Activated B cell treated with CpG ODN at 0.5 μM for 24 hours (primary cell): Measurements from ENCODE around the gene RAVER1. TPM values are rescaled to one million over a fixed set of nuclear protein-coding genes. Genes with fewer than 3 reads are reported as not detected.
A peak's percentile ranks its signal among the peaks of the same experiment; 100 is the strongest.

ENCODE experiments used
- ATAC-seq: fragments of 200-7000 bp; cut with Tn5 transposase; one replicate; pipeline ENCODE4 v1.10.0; 2021; ENCODE audit warnings: low read depth, mild to moderate bottlenecking, moderate library complexity
- CTCF ChIA-PET: fragments of 350-600 bp; sonication (Branson Sonifier 250); formaldehyde crosslinking; loops from one replicate; lab custom pipeline; 2021; ENCODE audit warnings: antibody characterized with exemption; lab: Charles Lee
- POLR2A ChIA-PET: fragments of 350-600 bp; sonication (Branson Sonifier 250); formaldehyde crosslinking; loops from one replicate; lab custom pipeline; 2021; ENCODE audit warnings: antibody characterized with exemption; lab: Charles Lee
- DNase-seq: peaks from one replicate; pipeline ENCODE4 v3.0.0; 2022
- H3K27ac Mint-ChIP-seq: one replicate; pipeline ENCODE4 v1.8.0; 2020; ENCODE audit warnings: mixed read lengths
- H3K27me3 Mint-ChIP-seq: one replicate; pipeline ENCODE4 v1.8.0; 2021; ENCODE audit warnings: mixed read lengths
- H3K36me3 Mint-ChIP-seq: one replicate; pipeline ENCODE4 v1.8.0; 2021; ENCODE audit warnings: low read depth, mixed read lengths
- H3K4me1 Mint-ChIP-seq: one replicate; pipeline ENCODE4 v1.8.0; 2021; ENCODE audit warnings: mixed read lengths
- H3K4me3 Mint-ChIP-seq: one replicate; pipeline ENCODE4 v1.8.0; 2020; ENCODE audit warnings: mild to moderate bottlenecking, mixed read lengths
- H3K9me3 Mint-ChIP-seq: one replicate; pipeline ENCODE4 v1.8.0; 2020; ENCODE audit warnings: mixed read lengths
- intact Hi-C: fragments of 100-400 bp; cut with micrococcal nuclease; formaldehyde crosslinking; loops from one replicate; pipeline ENCODE4 v1.15.1; 2024
- total RNA-seq: library from RNA; stranded (reverse); gene quantifications from 2 replicates; pipeline ENCODE4 v1.2.3, GENCODE V29; 2022
- TF ChIP-seq, protein P1 (sequence below): fragments of 200-600 bp; IDR thresholded peaks from one replicate; pipeline ENCODE4 v1.8.0; 2022; ENCODE audit warnings: antibody characterized with exemption, mild to moderate bottlenecking

RAVER1 gene
- total RNA-seq, 1 donor from 2014 or later: 80.8 TPM

DNA sequence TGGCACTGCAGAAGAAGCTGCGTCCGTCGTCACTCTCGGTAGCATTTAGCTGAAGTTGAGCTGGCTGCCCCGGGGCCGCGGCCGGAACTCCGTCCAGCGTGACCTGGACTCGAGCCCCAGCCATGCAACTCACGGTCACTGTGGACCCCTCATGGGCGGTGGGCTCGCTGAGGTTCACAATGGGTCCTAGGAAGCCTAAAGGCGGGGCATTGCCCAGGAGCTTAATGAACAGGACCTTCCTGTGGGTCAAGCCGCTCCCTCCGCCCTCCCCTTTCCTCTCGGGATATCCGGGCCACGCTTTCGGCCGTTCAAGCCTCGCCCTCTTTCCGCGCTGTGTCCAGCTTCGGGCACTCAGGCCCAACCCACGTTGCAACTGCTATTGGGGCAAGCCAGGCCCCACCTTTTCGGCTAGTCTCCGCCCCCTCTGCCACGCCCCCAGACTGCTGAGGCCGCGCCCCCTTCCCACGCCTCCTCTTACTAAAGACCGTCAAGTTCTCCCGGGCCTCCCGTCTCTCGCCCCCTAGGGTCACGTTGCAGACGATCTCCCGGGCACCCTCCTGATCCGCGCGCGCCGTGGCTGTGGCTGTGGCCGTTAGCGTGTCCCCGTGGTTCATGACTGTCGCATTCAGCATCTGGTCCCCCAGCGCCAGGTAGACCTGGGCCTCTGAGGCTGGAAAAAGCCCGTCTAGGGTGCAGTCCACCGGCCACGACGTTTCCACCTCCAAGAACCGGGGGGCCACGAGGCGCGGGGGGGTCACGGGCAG is 1.4 kb upstream of the RAVER1 start:
- ATAC-seq: no peak
- H3K4me1 Mint-ChIP-seq: peaks cover 43% of the 10 kb centered on the region
- ChIA-PET POLR2A (interaction anchor here (0.6 to 3.6 kb wide), 4 partner anchors 45 to 222 kb away, joined by 5 to 54 read pairs (median 12); partner anchors contain the start of genes ICAM1 and TYK2), CTCF (no interaction called here)
- TF ChIP-seq, protein P1, sequence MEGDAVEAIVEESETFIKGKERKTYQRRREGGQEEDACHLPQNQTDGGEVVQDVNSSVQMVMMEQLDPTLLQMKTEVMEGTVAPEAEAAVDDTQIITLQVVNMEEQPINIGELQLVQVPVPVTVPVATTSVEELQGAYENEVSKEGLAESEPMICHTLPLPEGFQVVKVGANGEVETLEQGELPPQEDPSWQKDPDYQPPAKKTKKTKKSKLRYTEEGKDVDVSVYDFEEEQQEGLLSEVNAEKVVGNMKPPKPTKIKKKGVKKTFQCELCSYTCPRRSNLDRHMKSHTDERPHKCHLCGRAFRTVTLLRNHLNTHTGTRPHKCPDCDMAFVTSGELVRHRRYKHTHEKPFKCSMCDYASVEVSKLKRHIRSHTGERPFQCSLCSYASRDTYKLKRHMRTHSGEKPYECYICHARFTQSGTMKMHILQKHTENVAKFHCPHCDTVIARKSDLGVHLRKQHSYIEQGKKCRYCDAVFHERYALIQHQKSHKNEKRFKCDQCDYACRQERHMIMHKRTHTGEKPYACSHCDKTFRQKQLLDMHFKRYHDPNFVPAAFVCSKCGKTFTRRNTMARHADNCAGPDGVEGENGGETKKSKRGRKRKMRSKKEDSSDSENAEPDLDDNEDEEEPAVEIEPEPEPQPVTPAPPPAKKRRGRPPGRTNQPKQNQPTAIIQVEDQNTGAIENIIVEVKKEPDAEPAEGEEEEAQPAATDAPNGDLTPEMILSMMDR: no peak
- peaks cover 41% of the 10 kb centered on the region for H3K36me3 Mint-ChIP-seq
- no peak for DNase-seq
- no peak overlapping the region for H3K27ac Mint-ChIP-seq
- no peak overlapping the region for H3K4me3 Mint-ChIP-seq
- H3K9me3 Mint-ChIP-seq: no peaks in the 10 kb centered on the region
- no peaks in the 10 kb centered on the region for H3K27me3 Mint-ChIP-seq
- intact Hi-C loops: loop anchor here (5.0 kb wide), 1 partner anchor 38 kb away; no protein-coding TSS in a partner anchor

GRCh38 chr19:10333758-10334587 is 644 bp upstream of the RAVER1 start:
- Mint-ChIP-seq H3K4me3 (peak overlapping the region; percentile 96), H3K36me3 (peaks cover 46% of the 10 kb centered on the region), H3K27me3 (no peaks in the 10 kb centered on the region), H3K9me3 (no peaks in the 10 kb centered on the region), H3K4me1 (peaks cover 35% of the 10 kb centered on the region), H3K27ac (peak overlapping the region; percentile 96)
- TF ChIP-seq, protein P1: no peak
- no peak for ATAC-seq
- POLR2A ChIA-PET: interaction anchor here (0.6 to 3.6 kb wide), 15 partner anchors 18 to 231 kb away, joined by 3 to 54 read pairs (median 5); partner anchors contain the start of genes ANGPTL6, FDX2, ICAM1 and ICAM5
- DNase-seq: no peak
- intact Hi-C loops: loop anchor here (1.0 to 2.0 kb wide), 4 partner anchors 39 to 232 kb away; partner anchors contain the start of genes KRI1 and TYK2
- CTCF ChIA-PET: interaction anchor here (0.8 kb wide), 1 partner anchor 55 kb away, joined by 4 read pairs; no protein-coding TSS in a partner anchor

- DNase-seq: no peak
- ChIA-PET POLR2A (interaction anchor here (0.6 to 3.6 kb wide), 10 partner anchors 17 to 483 kb away, joined by 3 to 54 read pairs (median 10); partner anchors contain the start of genes ANGPTL6, FDX2, ICAM1 and ICAM5), CTCF (no interaction called here)
- TF ChIP-seq, protein P1: no peak
- Mint-ChIP-seq H3K4me1 (peaks cover 25% of the 10 kb centered on the region), H3K9me3 (no peaks in the 10 kb centered on the region), H3K4me3 (peak overlapping the region; percentile 96), H3K27ac (peak overlapping the region; percentile 96), H3K27me3 (no peaks in the 10 kb centered on the region), H3K36me3 (peaks cover 57% of the 10 kb centered on the region)
- ATAC-seq: no peak
- intact Hi-C loops: loop anchor here (2.0 kb wide), 2 partner anchors 38 to 48 kb away; partner anchors contain the start of gene TYK2
Measured at GRCh38 chr19:10332158-10332964, 968 bp downstream of the RAVER1 start.

DNA sequence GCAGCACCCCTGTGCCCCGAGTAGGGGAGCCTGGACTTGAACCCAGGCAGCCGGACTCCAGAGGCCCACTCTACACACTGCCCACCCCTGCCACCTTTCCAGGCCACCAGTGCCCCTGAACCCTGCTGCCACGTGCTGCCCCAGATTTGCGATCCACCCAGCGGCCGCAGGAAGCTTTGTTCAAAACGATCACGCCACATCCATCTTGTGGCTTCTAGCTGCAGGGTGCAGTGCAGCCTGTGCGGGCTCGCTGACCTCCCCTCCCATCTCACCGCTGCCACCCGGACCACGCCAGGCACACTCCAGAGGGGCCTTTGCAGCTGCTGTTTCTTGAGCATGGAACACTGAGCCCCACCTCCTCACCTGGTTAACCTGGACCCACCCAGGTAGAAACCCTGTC is 3.8 kb downstream of the RAVER1 start:
- no peaks in the 10 kb centered on the region for H3K9me3 Mint-ChIP-seq
- TF ChIP-seq, protein P1: no peak
- DNase-seq (no peak), ATAC-seq (no peak)
- no peak overlapping the region for H3K27ac Mint-ChIP-seq
- peaks cover 23% of the 10 kb centered on the region for H3K4me1 Mint-ChIP-seq
- intact Hi-C loops: no loop called here
- no peak overlapping the region for H3K4me3 Mint-ChIP-seq
- ChIA-PET POLR2A (interaction anchor here (0.6 kb wide), 1 partner anchor 1189 kb away, joined by 3 read pairs; no protein-coding TSS in a partner anchor), CTCF (no interaction called here)
- no peaks in the 10 kb centered on the region for H3K27me3 Mint-ChIP-seq
- peaks cover 67% of the 10 kb centered on the region for H3K36me3 Mint-ChIP-seq
